Stimulated activated CD8-positive, alpha-beta memory T cell treated with anti-CD3 and anti-CD28 coated beads, Interleukin-15, amount 100 ng/mL, for 48 hours (primary cell): Measurements from ENCODE around the gene ULBP3.
"Not testable (repeated sequence)": the region's sequence is repeated elsewhere in the genome, so short reads cannot be mapped to it uniquely, and the experiment has no call there.

ENCODE experiments used
- DNase-seq, 2 donors: peaks; one replicate each; pipeline ENCODE4 v3.0.0-alpha.2; 2020; ENCODE audit warnings: low read depth in 2 of 2

Gene ULBP3

DNA sequence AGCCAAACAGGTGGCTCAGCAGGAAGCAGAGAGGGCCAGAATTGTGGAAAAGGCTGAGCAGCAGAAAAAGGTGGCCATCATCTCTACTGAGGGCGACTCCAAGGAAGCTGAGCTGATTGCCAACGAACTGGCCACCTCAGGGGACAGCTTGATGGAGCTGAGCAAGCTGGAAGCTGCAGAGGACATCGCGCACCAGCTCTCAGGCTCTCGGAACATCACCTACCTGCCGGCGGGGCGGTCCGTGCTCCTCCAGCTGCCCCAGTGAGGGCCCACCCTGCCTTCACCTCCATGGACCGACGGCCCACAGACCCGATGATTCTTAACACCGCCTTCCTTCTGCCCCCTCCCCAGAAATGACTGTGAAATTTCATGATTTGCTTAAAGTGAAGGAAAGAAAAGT lies 25.8 kb downstream of the ULBP3 start:
- DNase-seq, result no peak

DNA sequence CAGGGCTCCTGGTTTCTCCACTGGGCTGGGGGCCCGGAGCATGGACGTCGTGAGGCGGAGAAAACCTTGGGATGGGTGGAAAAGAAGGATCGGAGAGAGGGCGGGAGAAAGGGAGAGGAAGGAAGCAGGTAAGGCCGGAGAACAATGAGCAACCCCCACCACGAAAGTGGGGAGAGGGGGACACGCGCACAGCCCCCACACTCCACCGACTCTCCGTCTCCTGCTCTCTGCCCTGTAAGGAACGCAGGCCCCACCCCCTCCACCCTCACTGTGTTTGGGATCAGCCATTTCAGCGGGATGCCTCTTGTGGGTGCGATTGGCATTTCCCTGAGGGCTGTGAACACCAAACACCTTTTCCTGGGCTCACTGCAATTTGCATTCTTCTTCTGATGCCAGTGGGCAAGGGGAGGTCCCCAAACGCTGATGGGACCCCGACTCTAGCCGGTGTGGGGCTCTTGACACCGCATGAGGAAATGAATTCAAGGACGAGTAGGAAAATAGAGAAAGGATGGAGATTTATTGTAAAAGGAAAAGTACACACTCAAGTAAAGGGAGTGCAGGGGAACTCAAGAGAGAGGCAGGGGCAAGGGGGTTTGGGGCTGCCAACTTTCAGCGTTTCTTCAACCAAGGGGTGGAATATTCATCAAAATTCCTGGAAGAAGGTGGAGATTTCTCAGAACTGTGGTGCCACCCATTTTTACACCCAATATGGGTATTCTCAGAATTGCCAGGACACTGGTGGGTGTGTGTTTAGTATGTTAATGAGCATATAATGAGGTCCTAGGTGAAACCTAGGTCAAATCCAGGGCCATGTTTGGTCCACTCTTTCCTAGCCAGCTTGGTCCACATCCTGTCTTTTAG lies 30.5 kb downstream of the ULBP3 start:
- DNase-seq, result no peak

DNA sequence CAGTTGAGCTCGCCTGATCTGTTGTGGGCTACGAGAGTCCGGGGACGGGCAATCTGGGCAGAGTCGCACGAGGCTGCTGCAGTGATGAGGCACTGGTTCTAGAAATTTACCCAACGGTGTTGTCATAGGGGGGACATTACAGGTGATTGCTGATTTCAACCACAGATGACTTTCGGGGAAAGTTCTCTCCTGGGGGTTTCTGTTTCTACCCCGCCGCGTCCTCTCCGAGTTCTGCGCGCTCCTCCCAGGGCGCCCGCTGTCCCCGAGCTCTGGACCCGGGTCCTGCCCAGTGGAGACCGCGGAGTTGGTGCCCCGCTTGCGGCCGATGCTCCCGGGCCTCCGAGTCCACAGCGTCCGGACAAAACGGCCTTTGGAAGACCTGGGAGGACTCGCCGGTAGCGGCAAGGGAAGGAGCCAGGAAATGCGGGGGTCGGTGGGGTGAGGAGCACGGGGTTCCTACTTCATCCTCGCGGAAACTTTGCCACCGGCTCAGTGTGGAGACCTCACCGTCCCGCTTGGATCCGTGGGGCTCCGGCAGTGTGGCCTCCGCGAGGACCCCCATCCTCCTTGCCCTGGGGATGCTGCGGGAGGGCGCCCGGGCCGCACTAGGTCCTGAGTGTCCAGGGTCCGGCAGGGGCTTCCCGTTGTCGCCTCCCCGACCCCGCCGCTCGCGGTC lies 31.3 kb downstream of the ULBP3 start:
- no peak for DNase-seq

DNA sequence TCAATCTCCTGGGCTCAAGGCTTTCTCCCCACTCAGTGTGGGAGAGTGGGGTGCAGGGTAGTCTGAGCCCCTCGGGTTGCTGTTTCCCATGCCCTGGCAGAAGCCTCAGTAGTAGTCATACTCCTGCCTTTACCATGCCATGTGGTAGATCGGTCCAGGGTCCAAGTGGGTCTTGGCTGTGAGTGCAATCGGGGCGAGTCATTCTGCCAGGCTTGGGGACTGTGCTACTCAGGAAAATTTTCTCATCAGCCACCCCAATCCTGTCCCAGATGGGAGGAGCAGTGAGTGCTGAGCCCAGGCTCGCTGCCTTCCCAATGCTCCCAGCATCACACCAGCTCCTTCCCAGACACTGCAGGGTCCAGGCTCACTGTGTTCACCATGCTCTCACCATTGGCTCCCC lies 32.8 kb downstream of the ULBP3 start:
- no peak for DNase-seq

DNA sequence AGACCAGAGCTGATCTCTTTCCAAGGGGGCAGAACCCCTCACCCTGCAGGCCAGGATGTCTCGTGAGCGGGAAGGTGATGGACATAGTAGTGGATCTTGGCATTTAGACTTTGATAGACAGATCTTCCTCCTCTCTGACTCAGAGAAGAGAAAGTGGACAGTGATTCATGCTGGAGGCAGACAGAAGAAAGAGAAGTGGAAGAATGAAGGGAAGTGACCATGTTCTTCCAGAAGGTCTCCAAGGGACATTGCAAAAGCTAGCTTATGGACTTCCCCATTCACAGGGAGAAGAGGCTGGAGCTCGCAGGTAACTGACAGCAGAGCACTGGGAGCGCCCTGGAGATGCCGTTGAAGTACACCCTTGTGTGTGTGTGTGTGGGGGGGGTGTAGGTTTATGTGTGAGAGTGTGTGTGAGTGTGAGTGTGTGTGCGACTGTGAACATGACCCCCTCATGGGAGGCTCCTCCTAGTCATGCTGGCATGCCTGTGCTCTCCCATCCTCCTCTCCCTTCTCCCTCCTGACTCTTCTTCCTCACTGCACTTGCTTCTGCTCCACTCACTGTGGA lies 35.6 kb downstream of the ULBP3 start:
- no peak for DNase-seq

DNA sequence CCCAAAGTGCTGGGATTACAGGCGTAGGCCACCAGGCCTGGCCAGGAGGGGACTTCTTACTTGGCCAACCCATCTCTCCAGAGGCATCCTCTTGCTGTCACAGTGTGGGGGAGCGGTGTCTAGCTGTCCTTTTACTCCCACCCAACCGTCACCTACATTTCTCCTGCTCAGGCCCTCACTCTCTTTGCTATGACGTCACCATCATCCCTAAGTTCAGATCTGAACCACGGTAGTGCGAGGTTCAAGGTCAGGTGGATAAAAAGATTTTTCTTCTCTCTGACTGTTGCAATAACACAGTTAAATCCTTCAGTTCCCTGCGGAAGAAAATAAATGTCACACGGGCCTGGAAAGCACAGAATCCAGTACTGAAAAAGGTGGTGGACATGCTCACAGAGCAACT lies 36.3 kb downstream of the ULBP3 start:
- DNase-seq, result no peak

DNA sequence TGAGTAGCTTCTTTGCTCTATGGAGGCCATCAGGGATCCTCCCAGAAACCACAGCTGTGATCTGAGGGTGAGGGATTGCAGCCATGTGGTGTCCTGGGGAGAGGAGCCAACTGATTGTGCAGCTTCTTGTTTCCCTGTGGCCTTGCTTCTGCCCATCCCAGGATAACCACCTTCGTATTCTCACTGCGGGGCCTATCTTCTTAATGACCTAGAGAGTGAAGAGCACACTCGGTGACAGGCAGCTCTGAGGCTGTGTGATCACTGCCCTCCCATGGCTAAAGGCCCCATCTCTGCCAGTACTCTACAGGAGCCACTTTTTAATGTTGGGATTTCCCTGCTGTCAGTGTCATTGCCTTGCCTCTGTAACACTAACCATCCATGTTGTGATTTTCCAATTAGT lies 38.3 kb downstream of the ULBP3 start:
- DNase-seq, result no peak

DNA sequence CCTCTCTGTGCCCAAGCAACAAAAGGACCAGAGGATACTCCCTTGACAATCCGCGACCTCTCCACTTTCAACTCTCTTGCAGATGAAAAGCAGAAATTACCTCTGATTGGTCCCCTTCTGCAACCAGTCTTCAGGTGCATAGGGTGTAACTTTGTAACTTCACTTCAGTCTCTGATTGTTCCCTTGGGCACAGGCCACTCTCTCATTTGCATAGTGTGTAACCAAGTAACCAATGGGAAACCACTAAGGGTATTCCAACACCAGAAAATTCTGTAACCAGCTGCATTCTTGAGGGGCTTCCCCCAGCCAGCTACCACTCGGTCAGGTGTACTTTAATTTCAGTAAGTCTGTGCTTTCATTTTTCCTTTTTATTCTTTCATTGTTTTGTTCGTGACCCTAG lies 39.2 kb downstream of the ULBP3 start:
- no peak for DNase-seq

DNA sequence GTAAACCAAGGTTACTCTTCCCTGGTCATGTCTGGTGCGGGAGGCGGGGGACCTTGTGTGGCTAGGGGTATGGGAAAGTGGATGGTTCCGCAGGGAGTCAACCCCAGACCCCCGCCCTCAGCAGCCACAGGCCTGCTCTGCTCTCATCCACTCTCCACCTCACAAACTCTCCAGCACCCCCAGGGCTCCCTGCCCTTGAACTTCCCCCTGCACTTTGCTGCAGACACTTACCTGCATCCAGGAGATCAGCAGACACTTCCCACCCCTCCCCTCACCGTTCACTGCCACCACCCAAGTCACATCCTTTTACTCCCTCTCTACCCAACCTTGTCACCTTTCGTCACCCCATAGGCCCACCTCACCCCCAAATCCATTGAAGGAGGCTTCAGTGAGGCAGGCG lies 39.6 kb downstream of the ULBP3 start:
- no peak for DNase-seq

DNA sequence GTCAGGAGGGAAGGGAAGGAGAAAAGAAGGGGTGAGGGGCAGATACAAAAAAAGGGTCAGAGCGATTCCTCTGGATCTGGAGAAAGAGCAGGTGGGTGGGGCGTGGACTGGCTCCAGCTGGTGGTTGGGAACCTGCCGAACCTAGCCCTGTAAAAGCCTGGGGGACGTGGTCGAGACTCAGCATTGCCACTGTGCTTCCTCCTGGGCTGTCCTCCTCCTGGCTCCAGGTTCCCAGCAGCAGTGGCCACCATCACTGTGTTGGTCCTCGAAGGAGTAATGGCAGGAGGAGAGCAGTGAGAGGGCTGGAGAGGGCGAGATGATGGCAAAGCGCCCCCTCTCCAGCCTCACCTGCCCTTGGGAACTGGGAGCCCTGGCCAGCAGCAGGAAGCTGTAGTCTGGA lies 40.1 kb downstream of the ULBP3 start:
- DNase-seq, result no peak

DNA sequence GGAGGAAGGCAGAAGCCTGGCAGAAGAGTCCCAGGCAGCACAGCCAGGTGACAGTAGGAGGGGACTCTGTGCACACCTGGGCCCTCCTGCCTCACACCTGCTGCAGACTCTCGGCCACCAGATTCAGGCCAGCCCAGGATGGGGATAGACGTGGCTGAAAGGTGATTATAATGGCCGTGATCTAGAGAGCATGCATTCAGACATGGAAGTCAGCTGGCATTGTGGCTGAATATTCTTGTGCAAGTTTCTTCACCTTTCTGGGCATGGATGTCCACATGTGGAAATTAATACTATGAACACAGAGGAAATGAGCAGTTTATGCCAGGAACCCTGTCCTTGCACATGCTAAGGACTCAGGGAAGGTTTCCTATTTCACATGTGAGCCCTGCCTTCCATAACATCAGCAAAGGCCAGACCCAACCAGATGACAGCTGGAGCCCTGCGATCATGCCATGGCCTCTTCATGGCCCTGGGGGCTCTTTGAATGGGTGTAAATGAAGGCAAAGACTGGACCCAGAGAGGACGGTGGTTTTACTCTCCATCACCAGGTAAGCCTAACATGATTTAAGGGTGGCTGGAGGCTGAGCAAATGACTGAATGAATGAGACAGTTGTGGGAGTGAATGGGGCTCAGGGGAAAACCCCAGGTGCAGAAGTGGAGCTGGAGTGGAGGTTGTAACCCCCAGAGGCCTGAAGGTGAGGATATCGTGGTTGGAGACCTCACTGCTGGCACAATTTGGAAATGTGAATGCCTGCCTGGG lies 40.9 kb downstream of the ULBP3 start:
- DNase-seq, result no peak

DNA sequence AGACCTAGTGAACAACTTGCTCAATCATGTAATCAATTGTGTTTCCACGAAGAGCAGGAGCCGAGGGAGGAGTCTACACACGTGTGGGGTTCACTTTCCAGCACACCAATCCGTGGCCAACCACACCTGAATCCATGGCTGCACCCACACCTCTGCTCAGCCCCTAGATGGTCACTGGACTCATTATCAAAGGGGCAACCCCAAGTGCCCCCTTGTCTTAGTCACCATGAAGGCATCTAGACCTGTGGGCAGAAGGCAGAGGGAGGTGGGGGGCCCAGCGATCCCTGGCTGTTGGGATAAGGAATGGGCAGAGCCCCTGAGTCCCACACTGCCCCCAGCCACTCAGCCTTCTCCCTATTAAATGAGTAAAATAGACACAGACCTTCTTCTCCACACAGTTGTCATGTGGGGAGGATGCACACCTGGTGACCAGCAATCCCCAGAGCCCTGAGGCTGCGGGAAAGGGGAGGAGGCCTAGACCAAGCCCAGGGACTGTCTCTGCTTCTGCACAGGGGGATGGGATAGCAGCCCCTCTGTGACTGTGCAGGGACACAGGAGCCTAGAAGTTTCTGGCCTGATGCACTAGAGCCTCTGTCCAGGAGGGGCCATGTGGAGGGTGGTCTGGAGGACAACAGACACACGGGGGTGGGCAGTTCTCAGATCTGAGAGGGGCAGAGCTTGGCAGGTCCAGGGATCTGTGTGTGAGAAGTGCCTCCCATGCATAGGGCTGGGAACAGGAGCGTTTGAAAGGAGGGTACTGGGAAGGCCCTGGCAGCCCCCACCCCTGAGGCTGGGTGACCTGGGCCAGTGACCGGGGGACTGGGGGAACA lies 41.7 kb downstream of the ULBP3 start:
- no peak for DNase-seq

DNA sequence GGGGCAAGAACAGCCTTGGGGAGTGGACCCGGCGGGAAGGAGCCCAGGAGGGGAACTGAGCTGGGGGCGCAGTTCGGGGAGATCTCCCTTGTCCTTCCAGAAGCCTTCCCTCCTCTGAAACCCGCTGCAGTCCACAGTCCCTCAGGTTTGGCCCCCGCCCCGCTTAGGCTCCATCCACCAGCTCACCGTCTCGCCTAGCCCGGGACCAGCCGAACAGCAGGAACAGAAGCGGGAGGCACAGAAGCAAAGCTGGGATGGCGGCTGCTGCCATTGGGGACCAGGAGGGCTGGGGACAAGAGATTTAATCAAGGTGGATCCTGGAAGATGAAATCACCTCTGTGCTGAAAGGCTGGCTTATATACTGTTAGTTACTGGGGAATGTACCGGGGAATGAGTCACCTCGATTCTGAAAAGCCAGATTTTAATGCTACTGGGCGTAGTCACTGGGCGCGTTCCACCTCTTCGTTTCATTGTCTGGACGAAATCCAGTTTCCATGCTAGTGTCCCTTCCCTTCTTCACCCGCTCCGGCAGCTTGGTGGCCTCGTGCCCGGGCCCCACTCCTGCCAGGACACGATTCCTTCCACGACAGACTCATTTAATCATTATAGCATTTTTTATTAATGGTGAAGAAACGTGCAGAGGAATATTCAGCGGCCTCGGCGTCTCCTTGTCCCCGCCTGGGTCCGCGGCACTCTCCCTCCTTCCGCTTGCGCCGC lies 43.6 kb downstream of the ULBP3 start, which contains the start of gene RAET1L:
Gene RAET1L, minus strand, starts transcription at position 332 of the 717 bp plus-strand sequence. Its CDS starts 61 bp downstream, at position 271.
- no peak for DNase-seq

DNA sequence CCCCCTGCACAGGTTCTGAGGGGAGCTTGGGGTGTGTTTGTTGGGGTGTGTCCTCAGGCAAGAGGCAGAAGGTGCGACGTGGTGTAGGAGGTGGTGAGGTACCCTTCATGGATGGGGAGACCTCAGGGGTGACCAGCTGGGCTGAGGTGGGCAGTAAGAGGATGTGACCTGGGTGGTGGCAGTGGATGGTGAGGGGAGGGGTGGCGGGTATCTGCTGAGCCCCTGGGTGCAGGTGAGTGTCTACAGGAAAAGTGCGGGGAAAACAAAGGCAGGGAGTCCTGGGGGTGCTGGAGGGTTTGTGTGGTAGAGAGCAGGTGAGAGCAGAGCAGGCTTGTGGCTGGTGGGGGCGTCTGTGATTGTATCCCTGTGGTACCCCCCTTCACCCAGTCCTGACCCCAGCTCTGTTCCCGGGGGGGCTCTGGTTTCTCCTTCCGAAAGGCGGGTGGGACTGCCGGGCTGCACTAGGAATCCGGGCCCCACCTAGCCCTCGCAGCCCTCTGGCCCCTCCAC lies 44.2 kb downstream of the ULBP3 start:
- DNase-seq, result no peak

DNA sequence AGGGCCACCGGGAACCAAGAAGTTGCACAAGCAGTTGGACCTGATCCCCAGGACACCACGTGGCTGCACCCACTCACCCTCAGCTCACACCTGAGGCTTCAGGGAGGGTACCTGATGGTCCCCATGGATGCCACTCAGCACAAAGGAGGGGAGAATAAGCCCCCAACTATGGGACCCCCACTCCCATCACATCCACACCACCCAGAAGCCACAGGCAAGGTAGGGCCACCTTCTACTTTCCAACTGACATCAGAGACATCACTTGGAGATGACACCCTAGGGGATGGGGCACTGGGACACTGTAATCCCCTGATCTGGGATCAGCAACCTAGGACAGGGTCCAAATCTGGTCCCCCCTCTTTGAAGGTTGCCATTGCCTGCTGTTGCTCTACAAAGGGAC lies 44.9 kb downstream of the ULBP3 start:
- not testable (repeated sequence) for DNase-seq

DNA sequence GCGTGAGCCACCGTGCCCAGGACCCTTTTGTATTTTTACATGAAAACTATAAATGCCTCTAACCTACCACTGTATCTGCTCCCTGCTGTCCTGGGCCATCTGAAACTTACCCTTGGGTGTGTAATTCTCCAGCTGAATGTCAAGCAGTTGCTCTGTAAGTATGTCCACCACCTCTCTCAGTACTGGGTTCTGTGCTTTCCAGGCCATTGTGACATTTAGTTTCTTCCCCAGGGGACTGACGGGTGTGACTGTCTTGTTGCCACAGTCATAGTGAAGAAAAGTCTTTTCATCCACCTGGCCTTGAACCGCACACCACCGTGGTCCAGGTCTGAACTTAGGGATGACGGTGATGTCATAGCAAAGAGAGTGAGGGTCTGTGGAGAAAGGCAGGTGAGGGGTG lies 47.1 kb downstream of the ULBP3 start:
- DNase-seq, result not testable (repeated sequence)

DNA sequence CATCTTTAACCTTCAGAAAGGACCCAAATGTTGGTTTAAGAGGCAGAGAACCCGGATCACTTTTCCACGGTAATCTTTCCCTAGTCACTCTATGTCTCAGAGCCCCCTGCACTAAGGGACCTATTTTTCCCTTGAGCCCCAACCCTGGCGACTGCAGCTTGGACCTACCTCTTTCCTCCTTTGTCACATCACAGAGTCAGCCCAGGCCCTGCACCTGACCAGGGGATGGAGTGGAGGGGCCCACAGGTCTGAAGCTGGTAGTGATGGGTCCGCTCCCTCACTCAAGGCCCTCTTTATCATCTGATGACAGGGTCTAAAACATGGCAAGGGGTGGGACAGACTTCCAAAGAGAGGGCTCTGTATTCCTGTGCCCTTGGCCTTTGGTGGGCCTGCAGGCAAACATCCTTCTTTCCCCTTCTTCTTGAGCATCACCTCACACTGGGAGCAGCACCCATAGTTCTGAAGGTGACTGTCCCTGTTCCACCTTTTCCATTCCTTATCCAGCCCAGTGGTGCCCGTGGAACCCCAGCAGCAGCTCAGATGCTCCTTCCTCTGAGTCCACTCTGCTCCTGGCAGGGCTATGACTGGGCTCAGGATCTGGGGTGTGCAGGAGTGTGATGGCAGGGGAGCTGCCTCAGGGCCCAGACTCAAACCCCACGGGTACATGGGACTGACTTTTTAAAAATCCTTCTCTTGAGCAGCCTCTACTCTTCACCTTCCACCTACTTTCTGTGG lies 49.9 kb downstream of the ULBP3 start:
- no peak for DNase-seq

DNA sequence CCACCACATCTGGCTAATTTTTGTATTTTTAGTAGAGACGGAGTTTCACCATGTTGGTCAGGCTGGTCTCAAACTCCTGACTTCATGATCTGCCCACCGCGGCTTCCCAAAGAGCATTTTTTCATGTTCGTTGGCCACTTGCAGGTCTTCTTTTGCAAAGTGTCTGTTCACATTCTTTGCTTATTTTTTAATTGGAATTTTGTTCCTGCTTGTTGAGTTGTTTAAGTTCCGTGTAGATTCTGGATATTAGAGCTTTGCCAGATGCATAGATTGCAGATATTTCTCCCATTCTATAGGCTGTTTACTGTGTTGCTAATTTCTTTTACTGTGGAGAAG lies 51.8 kb downstream of the ULBP3 start:
- DNase-seq, result not testable (repeated sequence)

DNA sequence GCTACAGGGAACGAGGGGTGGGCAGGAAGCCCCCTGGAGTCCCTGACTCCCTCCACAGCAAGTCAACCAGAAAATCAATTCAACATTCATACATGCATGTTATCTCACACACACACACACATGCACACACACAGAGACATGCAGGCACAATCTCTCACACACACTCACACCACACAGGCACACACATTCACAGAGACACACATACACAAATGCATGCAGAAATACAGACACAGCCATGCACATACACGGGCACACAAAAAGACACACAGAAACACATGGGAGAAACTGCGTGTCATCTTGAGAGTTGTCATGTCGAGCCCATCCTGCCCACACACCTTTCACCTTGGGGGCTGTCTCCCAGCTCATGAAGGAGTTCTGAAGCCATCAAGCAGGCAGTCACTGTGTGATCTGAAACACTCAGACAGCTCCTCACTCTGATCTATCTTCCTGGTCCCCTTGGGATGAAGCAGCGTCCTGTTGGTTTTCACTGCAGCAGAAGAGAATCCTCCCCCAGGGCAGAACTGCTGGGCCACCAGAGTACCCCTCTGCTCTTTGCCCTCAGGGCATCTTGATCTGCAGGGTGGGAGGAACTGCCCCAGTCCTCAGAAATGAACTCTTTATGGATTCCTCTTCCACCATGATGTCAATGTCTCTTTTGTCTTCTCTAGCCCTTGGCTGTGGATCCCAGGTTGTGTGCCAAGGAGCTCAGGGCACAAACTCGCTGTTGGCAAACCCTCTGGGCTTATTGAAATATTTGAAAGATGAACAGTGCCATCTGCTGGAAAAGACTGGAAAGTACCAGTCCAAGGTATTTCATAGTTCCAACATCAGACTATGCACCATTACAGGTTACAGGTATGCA lies 52.4 kb downstream of the ULBP3 start:
- DNase-seq, result no peak
